Measurements from ENCODE around the gene TLCD2.
"Not testable (repeated sequence)": the region's sequence is repeated elsewhere in the genome, so short reads cannot be mapped to it uniquely, and the experiment has no call there.

Gene TLCD2

DNA sequence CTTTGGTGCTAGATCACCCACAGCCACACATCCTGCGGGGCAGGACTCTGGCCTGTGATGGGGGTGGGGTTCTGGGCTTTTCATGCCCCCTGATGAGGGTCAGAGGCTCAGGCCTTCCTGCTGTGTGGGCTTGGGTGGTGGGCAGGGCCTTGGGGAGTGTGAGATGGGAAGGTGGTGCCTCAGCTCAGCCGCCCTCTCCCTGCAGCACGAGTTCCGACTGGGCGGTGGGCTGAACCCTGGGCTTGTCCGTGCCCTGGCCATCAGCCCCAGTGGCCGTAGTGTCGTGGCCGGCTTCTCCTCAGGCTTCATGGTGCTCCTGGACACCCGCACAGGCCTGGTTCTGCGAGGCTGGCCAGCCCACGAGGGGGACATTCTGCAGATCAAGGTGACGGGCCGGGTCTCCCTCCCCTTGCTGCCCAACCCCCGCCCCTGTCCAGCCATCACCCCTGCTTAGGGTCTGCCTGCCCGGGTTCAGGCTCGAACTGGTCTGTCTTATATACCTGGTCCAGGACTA lies 25.7 kb upstream of the TLCD2 start:
- DNase-seq: no peak

- no peak for DNase-seq
Measured at GRCh38 chr17:1735418-1735817, 25.2 kb upstream of the TLCD2 start.

DNA sequence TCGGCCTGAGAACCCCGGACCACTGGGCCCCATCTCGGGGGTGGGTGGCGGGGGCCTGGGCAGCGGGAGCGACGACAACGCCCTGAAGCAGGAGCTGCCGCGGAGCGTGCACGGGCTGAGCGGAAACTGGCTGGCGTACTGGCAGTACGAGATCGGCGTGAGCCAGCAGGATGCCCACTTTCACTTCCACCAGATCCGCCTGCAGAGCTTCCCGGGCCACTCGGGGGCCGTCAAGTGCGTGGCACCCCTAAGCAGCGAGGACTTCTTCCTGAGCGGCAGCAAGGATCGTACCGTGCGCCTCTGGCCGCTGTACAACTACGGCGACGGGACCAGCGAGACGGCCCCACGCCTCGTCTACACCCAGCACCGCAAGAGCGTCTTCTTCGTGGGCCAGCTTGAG lies 23.6 kb upstream of the TLCD2 start:
- DNase-seq: no peak

- DNase-seq: no peak
Measured at GRCh38 chr17:1732833-1733321, 22.7 kb upstream of the TLCD2 start.

GRCh38 chr17:1732241-1732832 lies 22.2 kb upstream of the TLCD2 start:
- DNase-seq: no peak

- DNase-seq: no peak
Measured at GRCh38 chr17:1731194-1731506, 21.0 kb upstream of the TLCD2 start.

GRCh38 chr17:1730326-1731193 lies 20.4 kb upstream of the TLCD2 start:
- no peak for DNase-seq

DNA sequence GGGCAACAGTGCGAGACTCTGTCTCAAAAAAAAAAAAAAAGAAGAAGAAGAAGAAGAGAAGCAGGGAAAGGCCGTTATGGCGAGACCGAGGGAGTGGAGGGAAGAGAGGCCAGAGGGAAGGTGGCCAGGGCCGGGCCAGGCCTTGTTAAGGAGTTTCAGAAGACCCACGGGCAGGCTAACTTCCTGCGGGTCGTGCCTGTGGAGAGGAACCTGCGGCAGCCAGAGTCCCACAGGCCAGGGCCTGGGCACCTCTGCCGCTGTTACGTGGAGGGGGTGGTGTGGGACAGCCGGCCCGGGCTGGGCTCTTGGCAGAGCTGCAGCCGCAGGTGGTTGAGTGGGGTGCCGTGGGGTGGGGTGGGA lies 19.8 kb upstream of the TLCD2 start:
- DNase-seq: no peak

GRCh38 chr17:1727876-1728630 lies 17.9 kb upstream of the TLCD2 start:
- DNase-seq: no peak

DNA sequence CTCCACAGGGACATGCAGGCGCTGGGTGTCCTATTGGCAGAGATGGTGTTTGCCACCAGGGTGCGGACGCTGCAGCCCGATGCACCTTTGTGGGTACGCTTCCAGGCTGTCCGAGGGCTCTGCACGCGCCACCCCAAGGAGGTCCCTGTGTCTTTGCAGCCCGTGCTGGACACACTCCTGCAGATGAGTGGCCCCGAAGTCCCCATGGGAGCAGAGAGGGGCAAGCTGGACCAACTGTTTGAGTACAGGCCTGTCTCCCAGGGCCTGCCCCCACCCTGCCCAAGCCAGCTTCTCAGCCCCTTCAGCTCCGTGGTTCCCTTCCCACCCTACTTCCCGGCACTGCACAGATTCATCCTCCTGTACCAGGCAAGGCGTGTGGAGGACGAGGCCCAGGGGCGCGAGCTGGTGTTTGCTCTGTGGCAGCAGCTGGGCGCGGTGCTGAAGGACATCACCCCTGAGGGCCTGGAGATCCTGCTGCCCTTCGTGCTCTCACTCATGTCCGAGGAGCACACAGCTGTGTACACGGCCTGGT lies 17.1 kb upstream of the TLCD2 start:
- no peak for DNase-seq

DNA sequence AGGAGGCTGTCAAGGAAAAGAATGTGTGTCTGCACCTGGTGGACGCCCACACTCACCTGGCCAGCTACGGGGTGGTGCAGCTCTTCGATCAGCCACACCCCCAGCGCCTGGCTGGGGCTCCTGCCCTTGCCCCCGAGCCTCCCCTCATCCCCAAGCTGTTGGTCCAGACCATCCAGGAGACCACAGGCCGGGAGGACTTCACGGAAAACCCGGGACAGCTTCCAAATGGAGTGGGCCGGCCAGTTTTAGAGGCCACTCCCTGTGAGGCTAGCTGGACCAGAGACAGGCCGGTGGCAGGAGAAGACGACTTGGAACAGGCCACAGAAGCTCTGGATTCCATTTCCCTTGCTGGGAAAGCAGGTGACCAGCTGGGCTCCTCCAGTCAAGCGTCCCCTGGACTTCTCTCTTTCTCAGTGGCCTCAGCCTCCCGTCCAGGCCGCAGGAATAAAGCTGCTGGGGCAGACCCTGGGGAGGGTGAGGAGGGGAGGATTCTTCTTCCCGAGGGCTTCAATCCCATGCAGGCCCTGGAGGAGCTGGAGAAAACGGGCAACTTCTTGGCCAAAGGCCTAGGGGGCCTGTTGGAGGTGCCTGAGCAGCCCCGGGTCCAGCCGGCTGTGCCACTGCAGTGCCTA lies 16.6 kb upstream of the TLCD2 start:
- no peak for DNase-seq

- DNase-seq: no peak
Measured at GRCh38 chr17:1725642-1726511, 15.7 kb upstream of the TLCD2 start.

DNA sequence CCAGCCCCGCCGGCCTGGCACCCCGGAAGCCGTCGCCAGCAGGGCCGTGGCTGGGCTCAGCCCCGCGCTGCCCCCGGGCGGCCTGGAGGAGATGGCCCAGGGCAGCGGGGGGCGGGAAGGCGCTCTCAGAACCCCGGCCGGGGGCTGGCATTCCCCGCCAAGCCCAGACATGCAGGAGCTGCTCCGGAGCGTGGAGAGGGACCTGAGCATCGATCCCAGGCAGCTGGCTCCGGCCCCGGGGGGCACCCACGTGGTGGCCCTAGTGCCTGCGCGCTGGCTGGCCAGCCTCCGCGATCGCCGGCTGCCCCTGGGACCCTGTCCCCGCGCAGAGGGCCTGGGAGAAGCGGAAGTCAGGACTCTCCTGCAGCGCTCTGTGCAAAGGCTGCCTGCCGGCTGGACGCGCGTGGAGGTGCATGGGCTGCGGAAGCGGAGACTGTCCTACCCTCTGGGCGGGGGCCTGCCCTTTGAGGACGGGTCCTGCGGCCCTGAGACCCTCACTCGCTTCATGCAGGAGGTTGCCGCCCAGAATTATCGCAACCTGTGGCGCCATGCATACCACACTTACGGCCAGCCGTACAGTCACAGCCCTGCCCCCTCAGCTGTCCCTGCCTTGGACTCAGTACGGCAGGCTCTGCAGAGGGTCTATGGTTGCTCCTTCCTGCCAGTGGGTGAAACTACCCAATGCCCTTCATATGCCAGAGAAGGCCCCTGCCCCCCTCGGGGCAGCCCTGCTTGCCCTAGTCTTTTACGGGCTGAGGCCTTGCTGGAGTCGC lies 14.9 kb upstream of the TLCD2 start:
- DNase-seq: no peak

DNA sequence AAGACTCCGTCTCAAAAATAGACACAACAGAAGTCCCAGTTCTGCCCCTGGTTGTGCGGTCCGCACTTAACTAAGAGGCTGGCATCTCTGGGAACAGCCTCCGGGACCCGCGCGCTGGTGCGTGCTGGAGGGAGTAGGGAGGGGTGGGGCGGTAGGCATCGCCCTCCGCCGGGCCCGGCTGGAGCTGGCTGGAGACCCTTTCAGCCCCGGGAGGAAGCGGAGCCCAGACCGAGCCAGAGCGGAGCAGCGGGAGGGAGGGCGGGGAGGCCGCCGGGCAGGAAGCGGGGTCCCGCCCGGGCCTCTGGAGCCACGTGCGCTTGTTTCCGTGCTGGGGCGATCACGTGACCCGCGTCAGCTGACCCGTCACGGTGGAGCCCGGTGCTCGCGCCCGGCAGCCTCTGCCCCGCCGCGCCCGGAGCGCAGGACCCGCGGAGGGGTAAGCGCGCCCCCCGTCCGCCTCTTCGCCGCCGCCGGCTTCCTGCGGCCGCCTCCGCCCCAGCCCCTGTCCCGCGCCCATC lies 14.2 kb upstream of the TLCD2 start, which contains the start of gene WDR81:
Gene WDR81 (plus strand): TSS at position 354 of the 518 bp plus-strand sequence. CDS start 256 bp downstream, outside the sequence.
- DNase-seq: peak; percentile 61 to 87

GRCh38 chr17:1722022-1722421 lies 11.8 kb upstream of the TLCD2 start:
- not testable (repeated sequence) for DNase-seq

DNA sequence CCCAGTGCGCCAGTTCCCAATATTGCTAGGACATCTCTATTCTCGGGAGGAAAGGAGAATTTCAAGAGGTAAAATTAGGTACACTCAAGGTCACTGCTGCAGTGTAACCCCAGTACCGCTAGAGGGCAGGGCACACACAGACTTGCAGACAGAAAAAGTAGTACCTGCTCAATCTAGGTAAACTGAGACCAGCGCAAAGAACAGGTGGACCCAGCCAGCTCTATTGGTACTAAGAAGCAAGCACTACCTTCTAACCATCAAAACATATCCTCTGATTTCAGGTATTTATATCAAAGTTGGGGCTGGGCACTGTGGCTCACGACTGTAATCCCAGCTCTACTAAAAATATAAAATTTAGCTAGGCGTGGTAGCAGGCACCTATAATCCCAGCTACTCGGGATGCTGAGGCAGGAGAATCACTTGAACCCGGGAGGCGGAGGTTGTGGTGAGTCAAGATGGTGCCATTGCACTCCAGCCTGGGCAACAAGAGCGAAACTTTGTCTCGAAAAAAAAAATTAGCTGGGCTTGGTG lies 10.7 kb upstream of the TLCD2 start:
- peak; percentile 5 to 16 for DNase-seq

DNA sequence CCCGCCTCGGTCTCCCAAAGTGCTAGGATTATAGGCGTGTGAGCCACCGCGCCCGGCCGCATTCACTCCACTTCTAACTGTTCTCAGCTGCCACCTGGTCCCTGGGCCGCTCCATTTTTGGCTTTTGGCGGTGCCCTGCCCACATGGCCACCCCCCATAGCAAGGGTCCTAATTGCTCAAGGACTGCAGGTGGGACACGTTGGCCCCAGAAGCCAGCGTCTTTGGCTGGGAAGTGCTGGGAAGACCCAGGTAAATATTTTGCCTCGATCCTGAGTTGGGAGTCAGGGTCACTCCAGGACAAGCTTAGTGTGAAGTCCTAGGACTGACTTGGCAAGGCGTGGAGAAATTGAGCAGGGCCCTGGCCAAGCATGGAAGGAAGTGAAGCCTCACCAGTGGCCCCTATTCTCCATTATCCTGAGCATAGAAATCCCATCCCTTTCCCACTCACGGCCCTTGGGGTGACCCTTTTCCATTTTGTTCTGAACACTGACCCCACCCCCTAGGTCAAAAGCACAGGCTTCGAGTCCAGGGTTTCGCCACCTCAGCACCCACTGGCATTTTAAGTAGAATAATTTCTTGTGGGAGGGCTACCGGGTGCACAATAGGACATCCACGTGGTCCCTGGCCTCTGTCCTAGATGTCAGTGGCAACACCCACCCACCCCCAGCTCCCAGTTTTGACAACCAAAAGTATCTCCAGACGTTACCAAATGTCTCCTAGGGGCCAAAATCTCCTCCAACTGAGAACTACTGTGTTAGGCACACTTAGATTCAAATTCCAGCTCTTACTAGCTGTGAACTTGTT lies 8.4 kb upstream of the TLCD2 start:
- no peak for DNase-seq

GRCh38 chr17:1716912-1717695 lies 6.9 kb upstream of the TLCD2 start:
- peak; percentile 90 to 95 for DNase-seq
